IgD-negative memory B cell (primary cell): ENCODE measurements around the gene UBE2QL1. TPM values are rescaled to one million over a fixed set of nuclear protein-coding genes. Genes with fewer than 3 reads are reported as not detected.

Experiments
- H3K27ac Mint-ChIP-seq, 3 donors: one replicate each; pipeline ENCODE4 v1.8.0; 2020 to 2022; ENCODE audit warnings: mild to moderate bottlenecking in 3 of 3, mixed read lengths in 3 of 3, moderate library complexity in 1 of 3
- H3K27me3 Mint-ChIP-seq: one replicate; pipeline ENCODE4 v1.8.0; 2021; ENCODE audit warnings: mixed read lengths
- H3K36me3 Mint-ChIP-seq: one replicate; pipeline ENCODE4 v1.8.0; 2020; ENCODE audit warnings: mild to moderate bottlenecking, mixed read lengths
- H3K4me1 Mint-ChIP-seq, 3 donors: one replicate each; pipeline ENCODE4 v1.8.0; 2020 to 2022; ENCODE audit warnings: mixed read lengths in 3 of 3, mild to moderate bottlenecking in 1 of 3
- H3K4me3 Mint-ChIP-seq, 4 donors: one replicate each; pipeline ENCODE4 v1.8.0; 2020 to 2022; ENCODE audit warnings: mild to moderate bottlenecking in 4 of 4, mixed read lengths in 4 of 4, moderate library complexity in 3 of 4
- H3K9me3 Mint-ChIP-seq, 3 donors: one replicate each; pipeline ENCODE4 v1.8.0; 2020 to 2021; ENCODE audit warnings: mixed read lengths in 3 of 3, mild to moderate bottlenecking in 1 of 3
- polyA plus RNA-seq: library from polyadenylated mRNA; unstranded; fragments of 300-500 nt; fragmentation: Illumina TruSeq; gene quantifications from one replicate; pipeline ENCODE4 v1.2.3, GENCODE V29; 2021

The UBE2QL1 gene
- polyA plus RNA-seq, 1 donor from 2014 or later = not detected

- Mint-ChIP-seq H3K4me1 (peaks cover 0 to 3% (median 0%) of the 10 kb centered on the region in 3 donors), H3K27me3 (peaks cover 5% of the 10 kb centered on the region), H3K36me3 (peaks cover 2% of the 10 kb centered on the region), H3K9me3 (peaks cover 0 to 2% (median 0%) of the 10 kb centered on the region in 3 donors), H3K4me3 (no peak overlapping the region), H3K27ac (no peak overlapping the region)
Observed at GRCh38 chr5:6520201-6520600, 71.5 kb downstream of the UBE2QL1 start.

- Mint-ChIP-seq H3K4me3 (no peak overlapping the region), H3K4me1 (peaks cover 0 to 3% (median 0%) of the 10 kb centered on the region in 3 donors), H3K27me3 (peaks cover 5% of the 10 kb centered on the region), H3K9me3 (peaks cover 0 to 2% (median 0%) of the 10 kb centered on the region in 3 donors), H3K27ac (no peak overlapping the region), H3K36me3 (peaks cover 2% of the 10 kb centered on the region)
Observed at GRCh38 chr5:6522331-6522730, 73.7 kb downstream of the UBE2QL1 start.

GRCh38 chr5:6522923-6523322, 74.3 kb downstream of the UBE2QL1 start:
- Mint-ChIP-seq H3K9me3 (peaks cover 0 to under 1% (median 0%) of the 10 kb centered on the region in 3 donors), H3K36me3 (peaks cover 2% of the 10 kb centered on the region), H3K4me1 (peaks cover 0 to 3% (median 0%) of the 10 kb centered on the region in 3 donors), H3K27ac (no peak overlapping the region), H3K4me3 (no peak overlapping the region), H3K27me3 (peaks cover 9% of the 10 kb centered on the region)

- H3K27me3 Mint-ChIP-seq = peaks cover 9% of the 10 kb centered on the region
- H3K27ac Mint-ChIP-seq = no peak overlapping the region
- H3K4me3 Mint-ChIP-seq = no peak overlapping the region
Observed at GRCh38 chr5:6525422-6525821, 76.8 kb downstream of the UBE2QL1 start.

GRCh38 chr5:6525910-6526309, 77.3 kb downstream of the UBE2QL1 start:
- Mint-ChIP-seq H3K4me1 (peaks cover 0 to 2% (median 0%) of the 10 kb centered on the region in 3 donors), H3K27ac (no peak overlapping the region), H3K36me3 (peaks cover 2% of the 10 kb centered on the region), H3K9me3 (peaks cover 0 to 2% (median 0%) of the 10 kb centered on the region in 3 donors), H3K27me3 (peaks cover 7% of the 10 kb centered on the region), H3K4me3 (no peak overlapping the region)

More at GRCh38 chr5:6525422-6525821, 76.8 kb downstream of the UBE2QL1 start:
- Mint-ChIP-seq H3K36me3 (peaks cover 2% of the 10 kb centered on the region), H3K9me3 (peaks cover 0 to 2% (median 0%) of the 10 kb centered on the region in 3 donors), H3K4me1 (peaks cover 0 to 2% (median 0%) of the 10 kb centered on the region in 3 donors)

- H3K4me3 Mint-ChIP-seq = no peak overlapping the region
- no peaks in the 10 kb centered on the region for H3K36me3 Mint-ChIP-seq
- H3K9me3 Mint-ChIP-seq = peaks cover 0 to 2% (median 0%) of the 10 kb centered on the region in 3 donors
- no peaks in the 10 kb centered on the region for H3K4me1 Mint-ChIP-seq
- peaks cover 8% of the 10 kb centered on the region for H3K27me3 Mint-ChIP-seq
- H3K27ac Mint-ChIP-seq = no peak overlapping the region
Observed at GRCh38 chr5:6527749-6528455, 79.2 kb downstream of the UBE2QL1 start.

- Mint-ChIP-seq H3K9me3 (no peaks in the 10 kb centered on the region), H3K36me3 (no peaks in the 10 kb centered on the region), H3K27ac (no peak overlapping the region), H3K4me1 (no peaks in the 10 kb centered on the region), H3K4me3 (no peak overlapping the region), H3K27me3 (peaks cover 11% of the 10 kb centered on the region)
Observed at GRCh38 chr5:6535594-6535993, 86.9 kb downstream of the UBE2QL1 start.

- Mint-ChIP-seq H3K4me3 (no peak overlapping the region), H3K27me3 (peaks cover 5% of the 10 kb centered on the region), H3K36me3 (no peaks in the 10 kb centered on the region), H3K9me3 (no peaks in the 10 kb centered on the region), H3K27ac (no peak overlapping the region), H3K4me1 (no peaks in the 10 kb centered on the region)
Observed at GRCh38 chr5:6539060-6539459, 90.4 kb downstream of the UBE2QL1 start.

GRCh38 chr5:6540111-6540827, 91.6 kb downstream of the UBE2QL1 start:
- Mint-ChIP-seq H3K27me3 (peaks cover 7% of the 10 kb centered on the region), H3K9me3 (no peaks in the 10 kb centered on the region), H3K27ac (no peak overlapping the region), H3K4me1 (no peaks in the 10 kb centered on the region), H3K36me3 (no peaks in the 10 kb centered on the region), H3K4me3 (no peak overlapping the region)

- Mint-ChIP-seq H3K27ac (no peak overlapping the region), H3K4me1 (no peaks in the 10 kb centered on the region), H3K36me3 (no peaks in the 10 kb centered on the region), H3K4me3 (no peak overlapping the region), H3K27me3 (peaks cover 2% of the 10 kb centered on the region), H3K9me3 (peaks cover 0 to under 1% (median 0%) of the 10 kb centered on the region in 3 donors)
Observed at GRCh38 chr5:6541256-6542013, 92.8 kb downstream of the UBE2QL1 start.

GRCh38 chr5:6542421-6543345, 94.0 kb downstream of the UBE2QL1 start:
- Mint-ChIP-seq H3K4me1 (no peaks in the 10 kb centered on the region), H3K27me3 (peaks cover 2% of the 10 kb centered on the region), H3K27ac (no peak overlapping the region), H3K9me3 (peaks cover 0 to 2% (median 0%) of the 10 kb centered on the region in 3 donors), H3K36me3 (no peaks in the 10 kb centered on the region), H3K4me3 (no peak overlapping the region)

- Mint-ChIP-seq H3K9me3 (peaks cover 0 to 4% (median 2%) of the 10 kb centered on the region in 3 donors), H3K36me3 (no peaks in the 10 kb centered on the region), H3K4me3 (no peak overlapping the region), H3K4me1 (peaks cover 0 to 3% (median 0%) of the 10 kb centered on the region in 3 donors), H3K27me3 (peaks cover 2% of the 10 kb centered on the region), H3K27ac (no peak overlapping the region)
Observed at GRCh38 chr5:6543346-6543730, 94.7 kb downstream of the UBE2QL1 start.

GRCh38 chr5:6543830-6544560, 95.3 kb downstream of the UBE2QL1 start:
- Mint-ChIP-seq H3K27ac (no peak overlapping the region), H3K4me1 (peaks cover 0 to 3% (median 0%) of the 10 kb centered on the region in 3 donors), H3K9me3 (peaks cover 0 to 4% (median 3%) of the 10 kb centered on the region in 3 donors), H3K27me3 (peaks cover 2% of the 10 kb centered on the region), H3K36me3 (no peaks in the 10 kb centered on the region), H3K4me3 (no peak overlapping the region)
